Measurements from ENCODE around the gene APBA3. TPM values are rescaled to one million over a fixed set of nuclear protein-coding genes. Genes with fewer than 3 reads are reported as not detected.

The APBA3 gene
- total and polyA plus RNA-seq, 2 experiments from 2014 or later: 17.2 to 31.8 TPM

- TF ChIP-seq CTCF (conservative IDR thresholded peaks at IDR 0.05; ENCODE audit: low read depth in 2 of 2) (no peak), NANOG (IDR thresholded peaks at IDR 0.05; ENCODE audit: borderline replicate concordance) (no peak), ZNF114 (CRISPR knock-in tag; IDR thresholded peaks at IDR 0.05) (no peak), EZH2 (IDR thresholded peaks at IDR 0.05; ENCODE audit: low read depth, unreplicated experiment) (no peak), EZH2phosphoT487 (IDR thresholded peaks at IDR 0.05; ENCODE audit: unreplicated experiment) (no peak), POLR2AphosphoS5 (IDR thresholded peaks at IDR 0.05; ENCODE audit: low read depth) (no peak), CREB1 (CRISPR knock-in tag; IDR thresholded peaks at IDR 0.05; ENCODE audit: low read depth) (no peak), ZNF331 (CRISPR knock-in tag; IDR thresholded peaks at IDR 0.05; ENCODE audit: low read depth) (no peak)
- TF ChIP-seq, protein P1, sequence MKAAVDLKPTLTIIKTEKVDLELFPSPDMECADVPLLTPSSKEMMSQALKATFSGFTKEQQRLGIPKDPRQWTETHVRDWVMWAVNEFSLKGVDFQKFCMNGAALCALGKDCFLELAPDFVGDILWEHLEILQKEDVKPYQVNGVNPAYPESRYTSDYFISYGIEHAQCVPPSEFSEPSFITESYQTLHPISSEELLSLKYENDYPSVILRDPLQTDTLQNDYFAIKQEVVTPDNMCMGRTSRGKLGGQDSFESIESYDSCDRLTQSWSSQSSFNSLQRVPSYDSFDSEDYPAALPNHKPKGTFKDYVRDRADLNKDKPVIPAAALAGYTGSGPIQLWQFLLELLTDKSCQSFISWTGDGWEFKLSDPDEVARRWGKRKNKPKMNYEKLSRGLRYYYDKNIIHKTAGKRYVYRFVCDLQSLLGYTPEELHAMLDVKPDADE (IDR thresholded peaks at IDR 0.05): no peak
Measured at GRCh38 chr19:3750211-3750610, 11.3 kb downstream of the APBA3 start (continued).

DNA sequence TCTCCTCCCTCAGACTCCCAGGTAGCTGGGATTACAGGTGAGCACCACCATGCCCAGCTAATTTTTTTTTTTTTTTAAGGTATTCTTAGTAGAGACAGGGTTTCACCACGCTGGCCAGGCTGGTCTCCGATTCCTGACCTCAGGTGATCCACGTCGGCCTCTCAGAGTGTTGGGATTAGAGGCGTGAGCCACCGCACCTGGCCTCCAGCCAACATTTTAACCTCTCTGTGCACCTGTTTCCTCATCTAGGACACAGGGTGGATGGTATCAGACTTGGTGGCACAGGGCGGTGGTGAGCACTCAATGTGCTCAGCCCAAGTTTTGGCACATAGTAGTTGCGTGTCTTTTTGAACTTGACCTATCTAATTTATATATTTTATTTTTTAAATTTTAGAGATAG lies 12.5 kb downstream of the APBA3 start:
- Mint-ChIP-seq H3K27me3 (ENCODE audit: insufficient read depth, low read depth, poor library complexity) (peaks cover 4% of the 10 kb centered on the region), H3K36me3 (ENCODE audit: low read depth) (peaks cover 11% of the 10 kb centered on the region; the same call in 2 of the 3 replicates), H3K9me3 (no peaks in the 10 kb centered on the region), H3K4me3 (no peak overlapping the region), H3K27ac (no peak overlapping the region), H3K4me1 (no peaks in the 10 kb centered on the region)
- DNase-seq (ENCODE audit: low spot score): no peak
- ATAC-seq: no peak
- Histone ChIP-seq H3K27me3 (ENCODE audit: insufficient read depth) (no peaks in the 10 kb centered on the region), H3K79me2 (replicated peaks; ENCODE audit: insufficient read depth) (no peaks in the 10 kb centered on the region), H4K20me1 (replicated peaks; ENCODE audit: insufficient read depth) (no peaks in the 10 kb centered on the region), H2AFZ (no peak overlapping the region), H3K27ac (ENCODE audit: low read depth) (no peak overlapping the region), H3K4me2 (no peak overlapping the region), H3K9me2 (ENCODE audit: insufficient read depth) (no peaks in the 10 kb centered on the region), H3K36me3 (ENCODE audit: insufficient read depth) (no peaks in the 10 kb centered on the region), H3K4me1 (ENCODE audit: insufficient read depth) (no peaks in the 10 kb centered on the region), H3F3A (replicated peaks; ENCODE audit: low read depth) (no peaks in the 10 kb centered on the region), H3K4me3 (no peak overlapping the region)
- no peak for TF ChIP-seq EZH2 (IDR thresholded peaks at IDR 0.05; ENCODE audit: low read depth, unreplicated experiment)
- no peak for TF ChIP-seq CTCF (conservative IDR thresholded peaks at IDR 0.05; ENCODE audit: low read depth in 2 of 2)
- TF ChIP-seq ZNF114 (CRISPR knock-in tag; IDR thresholded peaks at IDR 0.05): no peak
- no peak for TF ChIP-seq ZNF462 (CRISPR knock-in tag; IDR thresholded peaks at IDR 0.05)
- TF ChIP-seq CREB1 (CRISPR knock-in tag; IDR thresholded peaks at IDR 0.05; ENCODE audit: low read depth): no peak
- TF ChIP-seq EZH2phosphoT487 (IDR thresholded peaks at IDR 0.05; ENCODE audit: unreplicated experiment): no peak
- no peak for TF ChIP-seq NANOG (IDR thresholded peaks at IDR 0.05; ENCODE audit: borderline replicate concordance)
- no peak for TF ChIP-seq STAT1 (IDR thresholded peaks at IDR 0.05; ENCODE audit: unreplicated experiment)
- TF ChIP-seq ZNF331 (CRISPR knock-in tag; IDR thresholded peaks at IDR 0.05; ENCODE audit: low read depth): no peak

Measured in GM23338 (cell line).